ENCODE results near the gene CGA. TPM values are rescaled to one million over a fixed set of nuclear protein-coding genes. Genes with fewer than 3 reads are reported as not detected.

CGA gene
- total RNA-seq, 1 donor from 2014 or later: not detected

DNA sequence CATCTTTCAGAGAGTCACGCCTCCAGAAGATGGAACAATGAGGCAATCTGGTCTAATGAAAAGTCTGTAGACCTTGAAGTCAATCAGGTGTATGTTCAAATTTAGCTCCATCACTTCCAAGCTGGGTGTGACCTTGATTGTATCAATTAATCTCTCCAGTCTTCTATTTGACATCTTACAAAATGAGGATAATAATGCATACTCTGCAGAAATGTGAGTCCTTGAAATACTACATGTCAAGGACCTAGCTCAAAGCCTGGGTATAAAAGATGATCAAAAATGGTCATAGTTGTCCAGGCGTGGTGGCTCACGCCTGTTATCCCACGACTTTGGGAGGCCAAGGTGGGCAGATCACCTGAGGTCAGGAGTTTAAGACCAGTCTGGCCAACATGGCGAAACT is 29.8 kb downstream of the CGA start:
- TF ChIP-seq, protein P1, sequence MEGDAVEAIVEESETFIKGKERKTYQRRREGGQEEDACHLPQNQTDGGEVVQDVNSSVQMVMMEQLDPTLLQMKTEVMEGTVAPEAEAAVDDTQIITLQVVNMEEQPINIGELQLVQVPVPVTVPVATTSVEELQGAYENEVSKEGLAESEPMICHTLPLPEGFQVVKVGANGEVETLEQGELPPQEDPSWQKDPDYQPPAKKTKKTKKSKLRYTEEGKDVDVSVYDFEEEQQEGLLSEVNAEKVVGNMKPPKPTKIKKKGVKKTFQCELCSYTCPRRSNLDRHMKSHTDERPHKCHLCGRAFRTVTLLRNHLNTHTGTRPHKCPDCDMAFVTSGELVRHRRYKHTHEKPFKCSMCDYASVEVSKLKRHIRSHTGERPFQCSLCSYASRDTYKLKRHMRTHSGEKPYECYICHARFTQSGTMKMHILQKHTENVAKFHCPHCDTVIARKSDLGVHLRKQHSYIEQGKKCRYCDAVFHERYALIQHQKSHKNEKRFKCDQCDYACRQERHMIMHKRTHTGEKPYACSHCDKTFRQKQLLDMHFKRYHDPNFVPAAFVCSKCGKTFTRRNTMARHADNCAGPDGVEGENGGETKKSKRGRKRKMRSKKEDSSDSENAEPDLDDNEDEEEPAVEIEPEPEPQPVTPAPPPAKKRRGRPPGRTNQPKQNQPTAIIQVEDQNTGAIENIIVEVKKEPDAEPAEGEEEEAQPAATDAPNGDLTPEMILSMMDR (IDR thresholded peaks at IDR 0.05): no peak
- no peak for DNase-seq (ENCODE audit: low spot score in 2 of 2)
- no peak overlapping the region for H3K4me3 ChIP-seq
- no peak overlapping the region for H3K27ac ChIP-seq
- H3K4me1 ChIP-seq: no peaks in the 10 kb centered on the region
- no peaks in the 10 kb centered on the region for H3K27me3 ChIP-seq
- no peaks in the 10 kb centered on the region for H3K9me3 ChIP-seq
- intact Hi-C loops (cut with DNase I): no loop called here
- no peaks in the 10 kb centered on the region for H3K36me3 ChIP-seq

DNA sequence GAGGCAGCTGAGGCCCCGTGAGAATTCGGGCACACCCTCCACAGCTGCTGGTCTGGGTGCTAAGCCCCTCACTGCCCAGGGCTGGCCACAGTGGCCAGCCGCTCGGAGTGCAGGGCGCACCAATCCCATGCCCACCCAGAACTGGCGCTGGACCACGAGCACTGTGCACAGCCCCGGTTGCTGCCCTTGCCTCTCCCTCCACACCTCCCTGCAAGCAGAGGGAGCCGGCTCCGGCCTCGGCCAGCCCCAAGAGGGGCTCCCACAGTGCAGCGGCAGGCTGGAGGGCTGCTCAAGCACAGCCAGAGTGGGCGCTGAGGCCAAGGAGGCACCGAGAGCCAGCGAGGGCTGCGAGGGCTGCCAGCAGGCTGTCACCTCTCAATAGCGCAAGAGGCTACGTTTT is 35.0 kb downstream of the CGA start:
- Histone ChIP-seq H3K4me1 (no peaks in the 10 kb centered on the region), H3K36me3 (no peaks in the 10 kb centered on the region), H3K27me3 (no peaks in the 10 kb centered on the region), H3K9me3 (no peaks in the 10 kb centered on the region), H3K27ac (no peak overlapping the region), H3K4me3 (no peak overlapping the region)
- TF ChIP-seq, protein P1 (IDR thresholded peaks at IDR 0.05): no peak
- DNase-seq (ENCODE audit: low spot score in 2 of 2): no peak
- intact Hi-C loops (cut with DNase I): no loop called here

DNA sequence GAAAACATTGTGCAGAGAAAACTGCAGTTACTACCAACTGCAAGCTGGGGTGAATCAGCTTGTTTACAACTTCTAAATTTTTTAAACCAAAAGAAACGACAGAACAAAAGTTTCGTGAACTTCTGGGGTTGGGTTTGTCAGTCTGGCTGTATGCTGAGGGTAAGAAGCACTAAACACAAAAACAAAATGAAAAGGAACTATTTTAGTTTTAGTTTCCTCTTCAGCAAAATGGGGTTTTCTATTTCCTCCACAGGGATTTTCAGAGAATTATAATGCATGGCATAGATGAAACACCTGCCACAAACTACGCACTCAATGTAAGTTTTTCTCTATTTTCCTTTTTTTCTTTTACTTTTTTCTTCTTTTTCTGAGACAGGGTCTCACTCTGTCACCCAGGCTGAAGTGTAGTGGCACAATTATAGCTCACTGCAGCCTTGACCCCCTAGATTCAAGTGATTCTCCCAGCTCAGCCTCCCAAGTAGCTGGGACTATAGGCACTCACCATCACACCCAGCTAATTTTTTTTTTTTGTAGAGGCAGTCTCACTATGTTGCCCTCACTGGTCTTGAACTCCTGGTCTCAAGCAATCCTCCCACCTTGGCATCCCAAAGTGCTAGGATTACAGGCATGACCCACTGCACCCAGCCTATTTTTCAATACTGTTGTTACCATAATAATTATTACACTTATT is 40.6 kb downstream of the CGA start:
- TF ChIP-seq, protein P1 (IDR thresholded peaks at IDR 0.05): no peak
- Histone ChIP-seq H3K36me3 (no peaks in the 10 kb centered on the region), H3K9me3 (no peaks in the 10 kb centered on the region), H3K4me3 (no peak overlapping the region), H3K27me3 (no peaks in the 10 kb centered on the region), H3K27ac (no peak overlapping the region), H3K4me1 (no peaks in the 10 kb centered on the region)
- DNase-seq (ENCODE audit: low spot score in 2 of 2): no peak
- intact Hi-C loops (cut with DNase I): no loop called here

DNA sequence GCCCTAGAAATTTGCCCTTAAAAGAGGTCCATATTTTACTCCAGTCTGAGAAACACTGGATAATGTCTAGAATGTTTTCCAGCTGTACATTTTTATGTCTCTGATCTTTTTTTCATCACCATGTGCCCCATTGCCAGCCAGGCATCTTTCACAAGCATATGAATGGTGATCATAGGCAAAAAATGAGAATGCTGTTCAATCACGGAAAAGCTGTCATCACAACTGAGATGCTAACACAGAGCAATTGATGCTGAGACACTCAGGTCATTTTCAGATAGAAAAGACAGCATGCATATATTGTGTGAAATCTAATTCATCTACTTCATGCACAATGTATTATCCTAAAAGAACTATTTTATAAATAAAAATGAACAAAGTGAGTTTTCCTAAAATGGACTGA is 41.6 kb downstream of the CGA start:
- no peak for DNase-seq (ENCODE audit: low spot score in 2 of 2)
- Histone ChIP-seq H3K27me3 (no peaks in the 10 kb centered on the region), H3K4me3 (no peak overlapping the region), H3K9me3 (no peaks in the 10 kb centered on the region), H3K36me3 (no peaks in the 10 kb centered on the region), H3K4me1 (no peaks in the 10 kb centered on the region), H3K27ac (no peak overlapping the region)
- TF ChIP-seq, protein P1 (IDR thresholded peaks at IDR 0.05): no peak
- intact Hi-C loops (cut with DNase I): no loop called here

DNA sequence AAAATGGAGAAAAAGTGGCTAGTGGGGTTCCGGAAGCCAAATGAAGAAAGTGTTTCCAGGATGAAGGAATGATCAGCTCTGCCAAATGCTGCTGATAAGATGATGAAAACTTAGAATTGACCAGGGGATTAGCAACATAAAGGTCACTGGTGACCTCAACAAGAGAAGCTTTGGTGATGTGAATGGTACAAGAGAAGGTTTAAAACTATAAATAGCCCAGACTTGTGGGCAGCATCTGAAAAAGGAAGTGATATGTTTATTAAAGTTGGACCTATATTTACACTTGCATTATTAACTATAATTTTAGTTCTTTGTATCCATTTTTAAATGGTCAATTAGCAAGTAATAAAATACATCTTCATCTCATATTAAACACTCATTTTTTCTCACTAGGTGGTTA is 45.1 kb downstream of the CGA start:
- Histone ChIP-seq H3K9me3 (no peaks in the 10 kb centered on the region), H3K27ac (no peak overlapping the region), H3K4me3 (no peak overlapping the region), H3K36me3 (no peaks in the 10 kb centered on the region), H3K4me1 (no peaks in the 10 kb centered on the region), H3K27me3 (no peaks in the 10 kb centered on the region)
- TF ChIP-seq, protein P1 (IDR thresholded peaks at IDR 0.05): no peak
- intact Hi-C loops (cut with DNase I): no loop called here
- no peak for DNase-seq (ENCODE audit: low spot score in 2 of 2)

Data from ascending aorta (tissue), 2 donors.